Activated naive CD8-positive, alpha-beta T cell treated with anti-CD3 and anti-CD28 coated beads, Interleukin-2, amount 10 ng/mL, durations not matched to agents 7 days and 5 days (primary cell): Measurements from ENCODE around the gene HAT1. TPM values are rescaled to one million over a fixed set of nuclear protein-coding genes. Genes with fewer than 3 reads are reported as not detected.

Experiments used
- ATAC-seq: fragments of 150-1000 bp; cut with Tn5 transposase; one replicate; pipeline ENCODE4 v1.10.0; 2021; ENCODE audit warnings: low read depth, moderate library complexity
- POLR2A ChIA-PET: fragments of 350-600 bp; sonication (Branson Sonifier 250); formaldehyde crosslinking; loops from one replicate; lab custom pipeline; 2021; ENCODE audit warnings: antibody characterized with exemption; lab: Charles Lee
- DNase-seq: peaks from one replicate; pipeline ENCODE4 v3.0.0; 2021
- H3K27ac Mint-ChIP-seq: one replicate; pipeline ENCODE4 v1.8.0; 2022; ENCODE audit warnings: mild to moderate bottlenecking, mixed read lengths
- H3K27me3 Mint-ChIP-seq: one replicate; pipeline ENCODE4 v1.8.0; 2022; ENCODE audit warnings: mild to moderate bottlenecking, moderate library complexity, mixed read lengths
- H3K36me3 Mint-ChIP-seq: one replicate; pipeline ENCODE4 v1.8.0; 2021; ENCODE audit warnings: mild to moderate bottlenecking, mixed read lengths
- H3K4me1 Mint-ChIP-seq: one replicate; pipeline ENCODE4 v1.8.0; 2021; ENCODE audit warnings: mixed read lengths
- H3K4me3 Mint-ChIP-seq: one replicate; pipeline ENCODE4 v1.8.0; 2022; ENCODE audit warnings: mild to moderate bottlenecking, moderate library complexity, mixed read lengths
- H3K9me3 Mint-ChIP-seq: one replicate; pipeline ENCODE4 v1.8.0; 2021; ENCODE audit warnings: mixed read lengths
- total RNA-seq, 2 experiments: library from RNA; stranded (reverse); gene quantifications; one replicate each; pipeline ENCODE4 v1.2.3, GENCODE V29; 2021

The HAT1 gene, protein sequence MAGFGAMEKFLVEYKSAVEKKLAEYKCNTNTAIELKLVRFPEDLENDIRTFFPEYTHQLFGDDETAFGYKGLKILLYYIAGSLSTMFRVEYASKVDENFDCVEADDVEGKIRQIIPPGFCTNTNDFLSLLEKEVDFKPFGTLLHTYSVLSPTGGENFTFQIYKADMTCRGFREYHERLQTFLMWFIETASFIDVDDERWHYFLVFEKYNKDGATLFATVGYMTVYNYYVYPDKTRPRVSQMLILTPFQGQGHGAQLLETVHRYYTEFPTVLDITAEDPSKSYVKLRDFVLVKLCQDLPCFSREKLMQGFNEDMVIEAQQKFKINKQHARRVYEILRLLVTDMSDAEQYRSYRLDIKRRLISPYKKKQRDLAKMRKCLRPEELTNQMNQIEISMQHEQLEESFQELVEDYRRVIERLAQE
- 10 to 100 TPM; 52.5 to 54.5 TPM for total RNA-seq

DNA sequence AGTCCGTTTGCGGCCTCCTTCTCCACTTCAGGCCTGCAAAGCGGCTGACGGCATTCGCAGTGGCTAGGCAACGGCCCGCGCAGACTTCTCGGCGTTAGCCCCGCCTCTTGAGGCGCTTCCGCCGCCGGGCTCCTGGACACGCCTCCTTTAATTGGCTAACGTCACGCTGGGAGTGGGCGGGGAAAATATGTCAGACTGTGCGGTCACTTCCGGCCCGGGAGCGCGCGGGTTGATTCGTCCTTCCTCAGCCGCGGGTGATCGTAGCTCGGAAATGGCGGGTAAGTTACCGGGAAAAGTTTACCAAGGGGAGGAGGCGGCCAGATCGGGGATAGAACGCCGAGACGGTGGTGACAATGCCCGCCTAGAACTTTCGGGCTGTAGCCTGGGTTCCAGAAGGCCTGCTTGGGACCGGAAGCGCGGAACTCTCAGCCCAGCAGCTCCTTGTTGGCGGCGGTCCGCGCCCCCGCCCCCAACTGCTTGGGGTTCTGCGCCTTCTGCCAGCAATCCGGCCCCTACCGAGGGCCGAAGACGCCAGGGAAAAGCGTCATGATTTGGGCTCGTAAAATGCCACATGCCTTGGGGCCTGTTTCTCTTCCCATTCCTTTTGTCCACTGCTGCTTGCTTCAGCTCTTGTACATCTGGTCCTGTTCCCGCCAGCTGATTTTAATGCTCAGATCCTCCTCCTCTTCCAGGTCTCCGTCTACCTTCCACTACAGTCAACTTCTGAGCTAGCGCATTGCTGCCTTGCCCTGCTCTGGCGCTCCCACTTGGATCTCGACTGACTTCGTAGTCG is at the start of gene HAT1:
Gene HAT1, plus strand, starts transcription at position 232 of the 793 bp plus-strand sequence. Its CDS starts 40 bp downstream, at position 272.
- DNase-seq (peak; percentile 97), ATAC-seq (peak; percentile 92)
- POLR2A ChIA-PET, result interaction anchor here (0.6 to 1.9 kb wide), 7 partner anchors 11 to 180 kb away, joined by 3 to 20 read pairs (median 4); partner anchors contain the start of genes DLX2, METAP1D and SLC25A12
- Mint-ChIP-seq H3K4me3 (peak within 1 kb of the TSS; percentile 98), H3K36me3 (peaks cover 18% of the 10 kb centered on the region), H3K27me3 (no peaks in the 10 kb centered on the region), H3K27ac (peak within 1 kb of the TSS; percentile 98), H3K9me3 (no peaks in the 10 kb centered on the region), H3K4me1 (peaks cover 27% of the 10 kb centered on the region)

DNA sequence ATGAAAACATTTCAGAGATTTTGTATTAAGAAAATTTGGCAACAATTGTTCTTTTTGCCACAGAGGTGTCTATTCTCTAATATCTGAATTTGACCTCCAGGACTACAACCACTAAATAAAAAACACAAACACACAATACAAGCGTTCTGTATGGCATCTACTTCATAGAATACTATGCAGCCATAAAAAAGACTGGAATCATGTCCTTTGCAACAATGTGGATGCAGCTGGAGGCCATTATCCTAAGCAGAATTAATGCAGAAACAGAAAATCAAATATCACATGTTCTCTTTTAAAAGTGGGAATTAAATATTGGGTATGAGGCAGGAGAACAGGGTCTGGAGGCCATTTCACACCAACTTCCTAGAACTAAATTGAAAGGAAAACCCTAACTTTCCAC is 47.7 kb upstream of the HAT1 start:
- H3K36me3 Mint-ChIP-seq, result peaks cover 38% of the 10 kb centered on the region
- H3K27me3 Mint-ChIP-seq, result no peaks in the 10 kb centered on the region
- H3K27ac Mint-ChIP-seq, result no peak overlapping the region
- H3K4me3 Mint-ChIP-seq, result no peak overlapping the region
- no peak for DNase-seq
- peaks cover 3% of the 10 kb centered on the region for H3K9me3 Mint-ChIP-seq
- ATAC-seq, result no peak
- peaks cover 18% of the 10 kb centered on the region for H3K4me1 Mint-ChIP-seq
- POLR2A ChIA-PET, result no interaction called here

DNA sequence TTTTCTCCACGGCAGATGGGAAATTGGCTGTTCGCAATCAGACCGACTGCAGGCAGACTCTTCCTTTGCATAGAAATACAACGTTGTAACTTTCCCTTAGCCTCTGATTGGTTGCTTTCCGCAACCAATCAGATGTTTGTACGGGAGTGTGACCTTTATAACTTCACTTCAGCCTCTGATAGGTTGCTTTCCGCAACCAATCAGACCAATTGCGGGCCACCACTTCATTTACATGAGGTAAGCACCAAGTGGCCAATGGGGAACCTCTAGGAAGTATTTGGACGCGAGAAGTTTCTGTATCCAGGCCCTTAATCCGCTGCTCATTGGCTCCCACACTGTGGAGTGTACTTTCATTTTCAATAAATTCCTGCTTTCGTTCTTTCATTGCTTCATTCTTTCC is 47.3 kb upstream of the HAT1 start:
- no peak overlapping the region for H3K4me3 Mint-ChIP-seq
- H3K4me1 Mint-ChIP-seq, result peaks cover 18% of the 10 kb centered on the region
- ATAC-seq (no peak), DNase-seq (no peak)
- H3K27ac Mint-ChIP-seq, result no peak overlapping the region
- POLR2A ChIA-PET, result no interaction called here
- H3K36me3 Mint-ChIP-seq, result peaks cover 38% of the 10 kb centered on the region
- H3K9me3 Mint-ChIP-seq, result peaks cover 3% of the 10 kb centered on the region
- H3K27me3 Mint-ChIP-seq, result no peaks in the 10 kb centered on the region

DNA sequence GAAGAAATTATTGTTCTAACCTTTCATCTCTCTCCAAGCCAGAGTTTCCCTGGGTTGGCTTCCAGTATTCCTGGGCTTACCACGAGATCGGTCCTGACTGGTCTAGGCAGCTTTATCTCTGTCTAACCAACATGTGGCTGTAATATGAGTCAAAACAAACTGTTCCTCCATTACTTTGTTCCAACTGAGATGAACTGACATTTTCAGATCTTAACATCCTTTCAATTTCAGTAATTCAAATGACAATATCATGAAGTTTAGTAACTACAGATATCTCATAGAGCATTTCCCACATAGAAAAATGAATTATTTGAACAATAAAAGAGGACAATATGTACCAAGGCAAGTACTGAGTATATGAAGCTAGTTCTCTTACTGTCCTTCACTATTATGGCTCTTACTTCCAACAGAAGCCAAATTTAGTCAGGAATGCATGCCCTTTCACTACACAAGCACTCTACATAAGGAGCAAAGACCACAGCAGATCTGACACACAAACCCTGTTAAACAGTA is 43.7 kb upstream of the HAT1 start:
- POLR2A ChIA-PET, result no interaction called here
- peaks cover 26% of the 10 kb centered on the region for H3K4me1 Mint-ChIP-seq
- DNase-seq, result no peak
- ATAC-seq, result no peak
- H3K4me3 Mint-ChIP-seq, result no peak overlapping the region
- H3K27me3 Mint-ChIP-seq, result no peaks in the 10 kb centered on the region
- peaks cover 27% of the 10 kb centered on the region for H3K36me3 Mint-ChIP-seq
- peaks cover 3% of the 10 kb centered on the region for H3K9me3 Mint-ChIP-seq
- H3K27ac Mint-ChIP-seq, result no peak overlapping the region

DNA sequence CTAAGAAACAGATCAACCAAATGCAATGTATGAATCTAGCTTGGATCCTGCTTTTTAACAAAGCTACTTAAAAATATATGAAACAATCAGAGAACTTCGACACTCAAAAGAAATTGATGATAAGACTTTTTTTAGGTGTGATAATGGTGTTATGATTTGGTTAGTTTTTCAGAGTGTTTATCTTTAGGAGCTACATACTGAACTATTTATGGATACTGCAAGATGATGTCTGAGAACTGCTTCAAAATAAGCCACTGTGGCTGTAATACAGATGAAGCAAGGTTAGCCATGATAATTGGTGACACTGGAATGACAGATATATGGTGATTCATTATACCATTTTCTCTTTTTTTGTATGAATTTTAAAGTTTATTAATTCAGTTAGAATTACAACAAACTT is 42.4 kb upstream of the HAT1 start:
- no peak overlapping the region for H3K4me3 Mint-ChIP-seq
- peaks cover 3% of the 10 kb centered on the region for H3K9me3 Mint-ChIP-seq
- ATAC-seq, result no peak
- H3K36me3 Mint-ChIP-seq, result peaks cover 21% of the 10 kb centered on the region
- no peaks in the 10 kb centered on the region for H3K27me3 Mint-ChIP-seq
- POLR2A ChIA-PET, result no interaction called here
- H3K27ac Mint-ChIP-seq, result no peak overlapping the region
- H3K4me1 Mint-ChIP-seq, result peaks cover 28% of the 10 kb centered on the region
- no peak for DNase-seq

GRCh38 chr2:171880774-171881173 is 41.5 kb upstream of the HAT1 start:
- DNase-seq (no peak), ATAC-seq (no peak)
- H3K27me3 Mint-ChIP-seq, result no peaks in the 10 kb centered on the region
- no peaks in the 10 kb centered on the region for H3K9me3 Mint-ChIP-seq
- peaks cover 15% of the 10 kb centered on the region for H3K36me3 Mint-ChIP-seq
- POLR2A ChIA-PET, result interaction anchor here (1.1 kb wide), 1 partner anchor 13 kb away, joined by 4 read pairs; the partner anchor contains the start of gene SLC25A12
- H3K4me3 Mint-ChIP-seq, result no peak overlapping the region
- peaks cover 26% of the 10 kb centered on the region for H3K4me1 Mint-ChIP-seq
- H3K27ac Mint-ChIP-seq, result no peak overlapping the region

- Mint-ChIP-seq H3K4me1 (peaks cover 23% of the 10 kb centered on the region), H3K36me3 (peaks cover 15% of the 10 kb centered on the region), H3K4me3 (no peak overlapping the region), H3K27me3 (no peaks in the 10 kb centered on the region), H3K9me3 (no peaks in the 10 kb centered on the region), H3K27ac (no peak overlapping the region)
- POLR2A ChIA-PET, result interaction anchor here (1.1 to 1.7 kb wide), 2 partner anchors 10 to 11 kb away, joined by 4 to 6 read pairs; partner anchors contain the start of gene SLC25A12
- DNase-seq (no peak), ATAC-seq (peak; percentile 33)
Observed at GRCh38 chr2:171882089-171882769, 40.0 kb upstream of the HAT1 start.

DNA sequence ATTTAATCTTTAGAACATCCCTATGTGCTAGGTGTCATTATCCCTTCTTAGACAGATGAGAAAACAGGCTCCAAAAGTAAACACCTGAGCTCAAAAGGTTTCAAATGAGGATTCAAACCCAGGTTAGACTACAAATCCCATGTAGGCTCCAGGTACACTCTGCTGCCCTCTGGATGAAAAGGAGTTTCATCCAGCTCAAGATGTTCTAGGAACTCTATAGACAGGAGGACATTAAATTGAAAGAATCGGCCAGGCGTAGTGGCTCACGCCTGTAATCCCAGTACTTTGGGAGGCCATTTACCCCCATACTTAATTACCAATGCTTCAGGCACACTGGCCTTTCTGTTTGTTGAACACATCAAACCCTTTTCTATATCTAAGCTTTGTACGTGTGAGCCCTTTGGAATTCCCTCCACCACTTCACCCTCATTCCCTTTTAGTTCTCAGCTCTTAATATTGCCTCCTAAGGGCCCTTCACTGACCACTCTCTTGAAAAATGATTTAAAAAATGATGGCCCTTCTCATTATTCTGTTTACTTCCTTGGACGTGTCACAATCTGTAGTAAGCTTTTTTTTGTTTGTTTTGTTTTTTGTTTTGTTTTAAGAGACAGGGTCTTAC is 38.9 kb upstream of the HAT1 start:
- POLR2A ChIA-PET, result interaction anchor here (0.7 to 1.7 kb wide), 3 partner anchors 8 to 27 kb away, joined by 3 to 6 read pairs (median 3); partner anchors contain the start of gene SLC25A12
- H3K4me1 Mint-ChIP-seq, result peaks cover 24% of the 10 kb centered on the region
- no peak overlapping the region for H3K4me3 Mint-ChIP-seq
- H3K27me3 Mint-ChIP-seq, result no peaks in the 10 kb centered on the region
- no peaks in the 10 kb centered on the region for H3K9me3 Mint-ChIP-seq
- no peak for DNase-seq
- H3K36me3 Mint-ChIP-seq, result peaks cover 18% of the 10 kb centered on the region
- H3K27ac Mint-ChIP-seq, result no peak overlapping the region
- no peak for ATAC-seq

GRCh38 chr2:171889333-171889732 is 32.9 kb upstream of the HAT1 start:
- ATAC-seq, result no peak
- POLR2A ChIA-PET, result no interaction called here
- H3K4me1 Mint-ChIP-seq, result peaks cover 24% of the 10 kb centered on the region
- H3K9me3 Mint-ChIP-seq, result no peaks in the 10 kb centered on the region
- no peak overlapping the region for H3K4me3 Mint-ChIP-seq
- peaks cover 28% of the 10 kb centered on the region for H3K36me3 Mint-ChIP-seq
- no peak overlapping the region for H3K27ac Mint-ChIP-seq
- H3K27me3 Mint-ChIP-seq, result no peaks in the 10 kb centered on the region
- DNase-seq, result no peak

DNA sequence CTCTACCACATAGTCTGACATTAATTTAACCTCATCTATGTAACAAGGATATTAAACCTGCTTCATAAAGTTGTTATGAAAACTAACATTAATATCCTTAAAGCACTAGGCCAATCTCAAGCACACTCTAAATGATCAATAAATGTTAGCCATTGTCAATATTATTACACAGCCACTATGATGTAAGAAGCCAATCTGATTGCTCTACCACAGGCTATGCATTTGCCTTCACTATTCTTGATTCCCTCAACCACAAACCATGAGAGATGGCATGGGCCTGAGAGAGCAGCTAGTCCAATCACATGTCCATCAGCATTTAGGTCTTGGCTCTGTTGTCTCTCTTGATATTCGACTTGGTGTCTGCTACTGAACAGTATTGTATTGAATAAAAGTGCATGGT is 32.5 kb upstream of the HAT1 start:
- POLR2A ChIA-PET, result no interaction called here
- H3K4me3 Mint-ChIP-seq, result no peak overlapping the region
- DNase-seq (no peak), ATAC-seq (no peak)
- H3K36me3 Mint-ChIP-seq, result peaks cover 28% of the 10 kb centered on the region
- H3K27me3 Mint-ChIP-seq, result no peaks in the 10 kb centered on the region
- H3K9me3 Mint-ChIP-seq, result no peaks in the 10 kb centered on the region
- no peak overlapping the region for H3K27ac Mint-ChIP-seq
- peaks cover 29% of the 10 kb centered on the region for H3K4me1 Mint-ChIP-seq

GRCh38 chr2:171893196-171893823 is 29.0 kb upstream of the HAT1 start:
- peaks cover 27% of the 10 kb centered on the region for H3K4me1 Mint-ChIP-seq
- H3K4me3 Mint-ChIP-seq, result peak overlapping the region; percentile 95
- no peaks in the 10 kb centered on the region for H3K9me3 Mint-ChIP-seq
- no peaks in the 10 kb centered on the region for H3K27me3 Mint-ChIP-seq
- POLR2A ChIA-PET, result interaction anchor here (1.8 to 2.2 kb wide), 3 partner anchors 12 to 31 kb away, joined by 4 to 20 read pairs (median 7); partner anchors contain the start of gene HAT1
- H3K36me3 Mint-ChIP-seq, result peaks cover 23% of the 10 kb centered on the region
- H3K27ac Mint-ChIP-seq, result peak overlapping the region; percentile 92
- ATAC-seq, result no peak
- DNase-seq, result no peak
